ENCODE measurements around the gene CLEC11A.
A peak's percentile ranks its signal among the peaks of the same experiment; 100 is the strongest.

The CLEC11A gene

DNA sequence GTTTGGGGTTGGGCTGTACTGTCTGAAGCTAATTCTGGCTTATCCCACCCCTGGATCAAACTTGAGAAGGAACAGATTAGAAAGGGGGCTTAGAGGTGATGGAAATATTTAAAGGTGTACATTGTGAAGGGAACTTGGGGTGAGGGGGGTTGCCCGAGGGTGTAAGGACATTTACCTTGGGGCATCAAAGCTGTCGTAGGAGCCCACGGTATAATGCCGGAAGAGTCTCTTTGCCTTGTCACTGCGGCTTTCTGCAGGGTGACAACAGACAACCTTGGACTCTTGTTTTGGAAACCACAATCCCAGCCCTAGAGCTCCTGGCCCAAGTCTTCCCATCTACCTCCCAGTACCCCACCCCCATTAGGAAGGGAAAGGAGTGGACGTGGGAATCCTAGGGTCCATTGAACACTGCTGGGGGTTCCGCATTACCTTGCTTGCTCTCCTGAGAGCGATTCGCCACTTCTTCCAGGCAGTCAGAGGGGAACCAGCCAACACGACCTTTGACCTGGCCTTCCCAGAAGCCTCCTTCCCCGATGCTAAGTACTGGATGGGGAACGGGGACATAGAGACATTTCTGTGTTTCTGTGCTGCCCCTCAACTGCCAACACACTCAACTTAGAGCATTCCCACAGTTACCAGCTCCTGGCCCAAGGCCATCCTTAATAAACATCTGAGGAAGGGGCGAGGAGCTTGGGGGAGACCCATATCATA lies 25.6 kb upstream of the CLEC11A start:
- Histone ChIP-seq H3K9me3 (no peaks in the 10 kb centered on the region), H3K27me3 (ENCODE audit: low read depth) (peaks cover 37% of the 10 kb centered on the region), H3K36me3 (replicated peaks) (no peaks in the 10 kb centered on the region), H3K4me3 (no peak overlapping the region), H3K4me1 (no peaks in the 10 kb centered on the region)
- DNase-seq (ENCODE audit: low spot score in 2 of 2): no peak
- in situ Hi-C loops (cut with MboI; ENCODE audit: low sequenced_read_pairs): no loop called here

DNA sequence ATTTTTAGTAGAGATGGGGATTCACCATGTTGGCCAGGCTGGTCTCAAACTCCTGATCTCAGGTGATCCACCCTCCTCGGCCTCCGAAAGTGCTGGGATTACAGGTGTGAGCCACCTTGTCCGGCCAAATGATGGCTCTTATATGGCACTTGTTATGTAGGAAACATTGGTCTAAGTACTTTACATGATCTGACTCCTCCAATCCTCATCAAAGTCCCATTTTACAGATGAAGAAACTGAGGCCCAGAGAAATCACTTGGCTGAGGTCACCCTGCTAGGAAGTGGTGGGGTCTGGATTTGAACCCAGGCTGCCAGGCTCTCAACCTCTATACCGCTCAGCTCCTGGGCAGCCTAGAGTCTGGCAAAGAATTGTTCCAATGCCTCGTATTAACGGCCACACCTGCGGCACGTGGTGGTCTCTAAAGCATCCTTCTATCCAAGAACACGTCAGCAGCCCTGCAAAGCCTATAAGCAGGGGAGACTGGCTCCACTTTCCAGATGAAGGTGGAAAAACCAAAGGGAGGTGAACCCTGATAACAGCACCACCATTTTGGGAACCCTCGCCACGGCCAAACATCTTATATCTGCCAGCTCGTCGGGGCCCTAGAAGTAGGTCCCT lies 21.7 kb upstream of the CLEC11A start:
- no peaks in the 10 kb centered on the region for H3K36me3 ChIP-seq (replicated peaks)
- H3K4me3 ChIP-seq: no peak overlapping the region
- in situ Hi-C loops (cut with MboI; ENCODE audit: low sequenced_read_pairs): no loop called here
- no peaks in the 10 kb centered on the region for H3K4me1 ChIP-seq
- H3K27me3 ChIP-seq (ENCODE audit: low read depth): peaks cover 49% of the 10 kb centered on the region
- no peaks in the 10 kb centered on the region for H3K9me3 ChIP-seq
- no peak for DNase-seq (ENCODE audit: low spot score in 2 of 2)

DNA sequence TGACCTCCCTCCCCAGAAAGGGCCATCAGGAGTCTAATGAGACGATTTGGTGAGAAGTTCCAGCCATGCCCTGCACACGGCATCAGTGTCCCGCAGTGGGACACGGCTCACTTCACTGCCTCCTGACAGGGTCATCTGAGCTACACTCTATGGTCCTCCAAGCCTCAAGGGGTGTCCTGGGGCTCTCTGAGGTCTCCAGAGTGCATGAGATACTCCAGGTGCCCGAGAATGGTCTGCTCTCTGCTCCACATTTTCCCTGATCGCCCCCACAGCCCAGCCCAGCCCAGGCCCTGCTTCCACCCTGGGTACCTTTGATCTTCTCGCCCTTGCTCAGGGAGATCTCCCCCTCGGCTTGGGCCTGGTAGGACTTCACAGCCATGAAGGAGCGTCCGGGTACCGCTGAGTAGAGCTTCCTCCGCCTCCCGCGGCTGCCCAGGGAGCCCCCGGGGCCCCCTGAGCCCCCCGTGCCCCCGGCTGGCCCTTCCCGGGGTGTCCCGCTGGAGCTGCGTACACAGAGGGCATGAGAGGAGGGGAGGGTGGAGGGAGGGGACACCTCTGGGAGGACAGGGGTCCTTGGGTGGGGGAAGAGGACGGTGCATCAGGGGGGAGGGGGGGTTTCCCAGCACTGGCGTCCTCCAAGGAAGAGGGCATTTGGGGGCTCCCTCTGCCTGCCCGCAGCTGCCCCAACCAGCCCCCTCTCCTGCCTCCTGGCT lies 20.9 kb upstream of the CLEC11A start:
- H3K36me3 ChIP-seq (replicated peaks): no peaks in the 10 kb centered on the region
- in situ Hi-C loops (cut with MboI; ENCODE audit: low sequenced_read_pairs): no loop called here
- DNase-seq (ENCODE audit: low spot score in 2 of 2): no peak
- H3K4me1 ChIP-seq: no peaks in the 10 kb centered on the region
- H3K27me3 ChIP-seq (ENCODE audit: low read depth): peaks cover 49% of the 10 kb centered on the region
- no peak overlapping the region for H3K4me3 ChIP-seq
- H3K9me3 ChIP-seq: no peaks in the 10 kb centered on the region

DNA sequence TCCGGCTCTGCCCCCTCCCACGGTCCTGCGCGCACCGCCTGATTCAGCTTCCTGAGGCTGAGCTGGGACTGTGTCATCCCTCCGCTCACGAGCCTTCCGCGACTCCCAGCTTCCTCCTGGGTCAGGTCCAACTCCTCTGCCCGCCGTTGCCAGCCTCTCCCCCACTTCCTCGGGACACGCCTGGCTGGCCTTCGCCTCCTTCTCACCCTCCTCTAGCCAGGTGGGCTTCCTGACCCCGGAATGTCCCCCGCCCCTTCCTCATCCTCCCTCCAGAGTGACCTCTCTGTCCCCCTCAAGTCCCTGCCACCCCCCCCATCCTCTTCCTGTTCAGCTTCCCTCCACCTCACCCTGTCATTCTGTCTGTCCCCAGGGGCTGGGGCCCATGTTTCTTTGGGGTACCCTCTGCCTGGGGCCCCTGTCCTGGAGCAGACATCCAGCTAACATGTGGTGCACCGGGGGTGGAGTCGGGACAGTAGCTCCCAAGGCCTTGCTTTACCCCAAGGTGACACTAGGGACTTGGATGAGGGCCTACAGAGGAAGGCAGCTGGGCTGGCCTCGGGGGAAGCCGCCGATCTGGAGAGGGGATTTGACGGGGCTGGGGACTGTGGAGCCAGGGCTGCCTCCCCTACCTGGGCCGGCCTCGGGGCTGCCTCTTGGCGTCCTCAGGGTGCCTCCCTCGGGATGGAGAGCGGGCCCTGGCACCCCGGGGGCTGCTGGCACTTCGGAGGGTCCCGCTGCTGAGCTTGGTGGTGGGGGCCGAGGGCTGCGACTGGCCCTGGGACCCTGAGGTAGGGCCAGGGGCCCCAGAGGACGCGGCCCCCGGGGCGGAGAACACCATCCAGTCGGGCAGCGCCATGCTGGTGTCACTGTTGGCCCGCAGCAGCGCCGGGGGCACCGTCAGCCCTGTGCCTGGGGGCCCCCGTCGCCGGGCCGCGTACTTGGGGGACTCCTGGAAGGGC lies 20.0 kb upstream of the CLEC11A start:
- in situ Hi-C loops (cut with MboI; ENCODE audit: low sequenced_read_pairs): no loop called here
- Histone ChIP-seq H3K4me1 (no peaks in the 10 kb centered on the region), H3K9me3 (no peaks in the 10 kb centered on the region), H3K36me3 (replicated peaks) (no peaks in the 10 kb centered on the region), H3K4me3 (no peak overlapping the region), H3K27me3 (ENCODE audit: low read depth) (peaks cover 47% of the 10 kb centered on the region)
- DNase-seq (ENCODE audit: low spot score in 2 of 2): no peak

DNA sequence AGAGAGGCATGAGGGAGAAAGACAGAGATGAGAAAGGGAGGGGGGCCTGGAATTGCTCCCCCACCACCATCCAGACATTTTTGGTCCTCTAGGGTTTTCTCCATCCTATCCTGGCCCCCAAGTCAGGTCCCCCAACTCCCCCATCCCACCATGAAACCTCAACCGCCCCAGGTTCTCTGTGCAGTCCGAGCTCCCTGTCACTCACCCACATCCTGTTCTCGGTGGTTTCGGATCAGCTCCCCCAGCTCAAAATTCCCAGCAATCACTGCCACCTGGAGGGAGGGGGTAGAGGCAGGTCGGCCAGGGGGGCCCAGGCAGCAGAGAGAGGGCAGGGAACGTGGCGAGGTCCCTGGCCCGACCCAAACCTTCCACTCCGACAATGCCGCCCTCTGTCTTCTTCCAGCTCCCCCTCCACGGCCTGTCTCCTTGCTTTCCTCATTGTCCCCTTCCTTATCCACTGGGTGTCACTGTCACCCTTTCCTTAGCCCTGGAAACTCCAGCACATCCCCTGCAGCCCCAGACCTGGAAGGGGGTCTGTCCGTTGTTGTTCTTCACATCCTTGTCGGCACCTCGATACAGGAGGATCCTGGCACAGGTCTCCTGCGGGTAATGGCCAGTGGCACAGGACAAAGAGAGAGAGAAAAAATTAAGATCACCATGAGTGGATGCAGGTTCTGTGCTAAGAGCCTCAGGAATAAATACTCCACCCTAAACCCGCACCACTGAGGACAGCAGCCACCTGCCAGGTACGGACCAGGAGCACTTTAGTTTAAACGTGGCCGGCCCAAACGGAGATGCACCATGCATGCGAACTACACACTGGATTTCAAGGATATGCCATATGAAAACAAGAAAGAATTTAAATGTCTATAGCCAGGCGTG lies 19.0 kb upstream of the CLEC11A start:
- peak in 1 of 2 experiments; percentile 29 for DNase-seq (ENCODE audit: low spot score in 2 of 2)
- no peak overlapping the region for H3K4me3 ChIP-seq
- H3K4me1 ChIP-seq: no peaks in the 10 kb centered on the region
- H3K36me3 ChIP-seq (replicated peaks): no peaks in the 10 kb centered on the region
- H3K9me3 ChIP-seq: no peaks in the 10 kb centered on the region
- H3K27me3 ChIP-seq (ENCODE audit: low read depth): peaks cover 39% of the 10 kb centered on the region
- in situ Hi-C loops (cut with MboI; ENCODE audit: low sequenced_read_pairs): no loop called here

DNA sequence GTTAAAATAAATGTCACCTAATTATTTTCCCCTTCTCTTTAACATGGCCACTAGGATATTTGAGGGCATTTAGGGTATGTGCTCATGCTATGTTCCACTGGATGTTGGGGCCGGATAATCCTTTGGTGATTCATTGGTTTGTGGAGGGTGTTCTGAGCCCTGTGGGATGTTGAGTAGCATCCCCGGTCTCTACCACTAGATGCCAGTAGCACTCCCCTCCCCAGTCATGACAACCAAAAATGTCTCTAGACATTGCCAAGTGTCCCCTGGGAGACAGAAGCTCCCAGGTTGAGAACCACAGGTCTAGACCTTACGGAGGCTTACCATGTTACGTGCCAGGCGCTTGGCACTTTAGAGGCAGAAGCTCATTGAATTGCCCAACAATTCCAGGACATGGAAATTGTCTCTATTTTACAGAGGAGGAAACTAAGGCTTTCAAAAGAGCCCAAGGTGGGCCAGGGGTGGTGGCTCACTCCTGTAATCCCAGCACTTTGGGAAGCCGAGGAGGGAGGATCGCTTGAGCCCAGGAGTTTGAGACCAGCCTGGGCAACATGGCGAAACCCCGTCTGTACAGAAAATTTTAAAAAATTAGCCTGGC lies 17.6 kb upstream of the CLEC11A start:
- Histone ChIP-seq H3K36me3 (replicated peaks) (no peaks in the 10 kb centered on the region), H3K4me1 (no peaks in the 10 kb centered on the region), H3K9me3 (no peaks in the 10 kb centered on the region), H3K27me3 (ENCODE audit: low read depth) (peaks cover 36% of the 10 kb centered on the region), H3K4me3 (no peak overlapping the region)
- DNase-seq (ENCODE audit: low spot score in 2 of 2): peak; percentile 50 to 70
- in situ Hi-C loops (cut with MboI; ENCODE audit: low sequenced_read_pairs): no loop called here

DNA sequence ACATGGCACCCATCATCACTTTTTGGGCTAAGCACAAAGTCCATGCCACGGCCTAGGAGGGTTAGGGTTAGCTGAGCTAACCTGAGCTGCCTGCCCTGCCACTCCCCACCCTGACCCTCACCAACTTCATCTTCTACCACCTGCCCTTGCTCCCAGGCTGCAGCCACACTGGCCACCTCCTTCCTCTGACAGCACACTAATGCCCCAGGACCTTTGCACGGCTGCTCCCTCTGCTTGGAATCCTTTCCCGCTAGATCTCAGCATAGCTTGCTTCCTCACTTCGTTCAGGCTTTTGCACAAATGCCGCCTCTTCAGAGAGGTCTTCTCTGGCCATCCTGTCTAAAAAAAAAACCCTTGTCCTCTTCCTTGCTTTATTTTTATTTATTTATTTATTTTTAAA lies 16.8 kb upstream of the CLEC11A start:
- no peaks in the 10 kb centered on the region for H3K9me3 ChIP-seq
- no peaks in the 10 kb centered on the region for H3K4me1 ChIP-seq
- no peak for DNase-seq (ENCODE audit: low spot score in 2 of 2)
- in situ Hi-C loops (cut with MboI; ENCODE audit: low sequenced_read_pairs): no loop called here
- H3K4me3 ChIP-seq: no peak overlapping the region
- peaks cover 32% of the 10 kb centered on the region for H3K27me3 ChIP-seq (ENCODE audit: low read depth)
- no peaks in the 10 kb centered on the region for H3K36me3 ChIP-seq (replicated peaks)

DNA sequence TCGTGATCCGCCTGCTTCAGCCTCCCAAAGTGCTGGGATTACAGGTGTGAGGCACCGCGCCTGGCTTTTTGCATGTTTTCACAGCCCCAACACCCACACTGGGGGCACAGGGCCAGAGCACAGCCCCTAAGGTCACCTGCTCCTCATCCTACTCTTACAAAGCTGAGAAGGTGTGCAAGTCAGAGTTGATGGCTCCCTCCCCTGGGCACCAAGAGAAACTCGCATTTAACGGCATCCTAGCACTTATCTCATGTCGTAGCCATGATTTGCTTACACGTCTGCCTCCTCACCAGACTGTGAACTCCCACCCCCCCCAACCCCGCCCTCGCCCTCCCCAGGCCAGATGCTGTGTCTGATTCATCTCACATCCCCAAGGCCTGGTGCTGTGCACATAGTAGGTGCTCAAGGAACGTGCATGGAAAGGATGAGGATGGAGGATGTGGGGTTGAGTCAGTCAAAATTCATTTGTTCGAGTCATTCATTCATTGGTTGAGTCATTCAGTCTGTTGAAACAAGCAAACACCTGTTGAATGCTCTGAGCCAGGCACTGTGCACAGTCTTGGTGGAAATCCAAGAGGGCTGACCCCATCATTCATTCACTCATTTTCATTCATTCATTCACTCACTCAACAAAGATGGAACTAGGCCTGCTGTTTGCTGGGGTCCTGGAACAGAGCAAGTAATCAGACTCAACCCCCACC lies 14.8 kb upstream of the CLEC11A start:
- no peaks in the 10 kb centered on the region for H3K9me3 ChIP-seq
- H3K4me3 ChIP-seq: no peak overlapping the region
- H3K27me3 ChIP-seq (ENCODE audit: low read depth): peaks cover 20% of the 10 kb centered on the region
- no peaks in the 10 kb centered on the region for H3K4me1 ChIP-seq
- no peaks in the 10 kb centered on the region for H3K36me3 ChIP-seq (replicated peaks)
- DNase-seq (ENCODE audit: low spot score in 2 of 2): no peak
- in situ Hi-C loops (cut with MboI; ENCODE audit: low sequenced_read_pairs): no loop called here

DNA sequence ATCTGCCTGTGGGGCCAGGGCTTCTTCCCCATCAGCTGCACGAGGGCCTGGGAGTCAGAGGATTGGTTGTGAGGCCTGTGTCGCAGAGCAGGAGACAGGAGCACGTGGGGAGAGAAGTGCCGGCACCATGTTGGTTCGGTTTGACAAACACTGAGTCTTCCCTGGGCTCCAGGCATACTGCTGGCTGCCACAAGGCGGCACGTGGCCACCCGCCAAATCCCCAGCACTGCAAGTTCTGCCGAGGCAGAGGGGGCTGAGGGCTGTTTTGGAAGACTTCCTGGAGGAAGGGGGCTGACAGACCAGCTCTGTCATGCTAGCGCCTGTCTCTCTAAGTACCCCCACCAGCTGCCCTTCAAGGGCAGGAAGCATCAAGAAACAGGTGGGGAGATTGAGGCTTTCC lies 13.1 kb upstream of the CLEC11A start:
- Histone ChIP-seq H3K36me3 (replicated peaks) (no peaks in the 10 kb centered on the region), H3K4me3 (no peak overlapping the region), H3K4me1 (no peaks in the 10 kb centered on the region), H3K27me3 (ENCODE audit: low read depth) (peaks cover 2% of the 10 kb centered on the region; the same call in 1 of the 2 replicates), H3K9me3 (no peaks in the 10 kb centered on the region)
- in situ Hi-C loops (cut with MboI; ENCODE audit: low sequenced_read_pairs): no loop called here
- DNase-seq (ENCODE audit: low spot score in 2 of 2): no peak

DNA sequence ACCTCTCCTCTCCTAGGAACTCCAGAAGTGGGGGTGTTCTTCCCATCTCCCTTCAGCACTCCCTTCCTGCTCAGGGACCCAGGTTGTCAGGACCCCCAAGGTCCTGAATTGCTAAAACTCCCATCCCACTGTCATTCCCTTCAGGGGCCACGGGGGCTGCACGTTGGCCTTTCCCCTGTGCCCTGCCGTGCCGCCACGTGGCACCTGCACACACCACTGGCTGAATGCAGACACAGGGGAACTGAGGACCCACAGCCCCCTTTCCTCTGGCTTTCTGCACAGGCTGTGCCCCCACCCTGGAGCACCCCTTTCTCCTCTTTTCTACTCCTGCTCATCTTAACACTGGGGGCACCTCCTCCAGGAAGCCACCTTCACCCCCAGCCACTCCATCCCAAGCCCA lies 12.6 kb upstream of the CLEC11A start:
- in situ Hi-C loops (cut with MboI; ENCODE audit: low sequenced_read_pairs): no loop called here
- no peaks in the 10 kb centered on the region for H3K36me3 ChIP-seq (replicated peaks)
- no peaks in the 10 kb centered on the region for H3K4me1 ChIP-seq

DNA sequence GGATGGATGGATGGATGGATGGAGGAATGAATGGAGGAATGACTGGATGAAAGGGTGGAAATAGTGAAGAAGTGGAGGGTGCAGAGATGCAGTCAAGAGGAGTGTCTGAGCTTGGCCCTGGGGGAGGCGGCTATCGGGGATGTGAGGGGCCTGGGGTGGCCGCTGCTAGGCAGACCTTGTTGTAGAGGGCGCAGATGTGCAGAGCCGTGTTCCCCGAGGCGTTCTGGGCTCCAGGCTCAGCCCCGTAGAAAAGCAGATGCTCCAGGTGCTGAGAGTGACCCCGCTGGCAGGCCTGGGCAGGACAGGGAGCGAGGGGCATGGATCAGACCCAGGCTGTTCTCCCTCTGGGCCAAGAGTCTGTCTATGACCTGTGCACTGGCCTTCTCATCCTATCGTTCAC lies 12.0 kb upstream of the CLEC11A start:
- Histone ChIP-seq H3K4me1 (no peaks in the 10 kb centered on the region), H3K36me3 (replicated peaks) (no peaks in the 10 kb centered on the region), H3K27me3 (ENCODE audit: low read depth) (no peaks in the 10 kb centered on the region), H3K4me3 (no peak overlapping the region), H3K9me3 (no peaks in the 10 kb centered on the region)
- DNase-seq (ENCODE audit: low spot score in 2 of 2): no peak
- in situ Hi-C loops (cut with MboI; ENCODE audit: low sequenced_read_pairs): no loop called here

More for the DNA sequence above, 12.6 kb upstream of the CLEC11A start:
- no peak for DNase-seq (ENCODE audit: low spot score in 2 of 2)
- Histone ChIP-seq H3K27me3 (ENCODE audit: low read depth) (no peaks in the 10 kb centered on the region), H3K9me3 (no peaks in the 10 kb centered on the region), H3K4me3 (no peak overlapping the region)

DNA sequence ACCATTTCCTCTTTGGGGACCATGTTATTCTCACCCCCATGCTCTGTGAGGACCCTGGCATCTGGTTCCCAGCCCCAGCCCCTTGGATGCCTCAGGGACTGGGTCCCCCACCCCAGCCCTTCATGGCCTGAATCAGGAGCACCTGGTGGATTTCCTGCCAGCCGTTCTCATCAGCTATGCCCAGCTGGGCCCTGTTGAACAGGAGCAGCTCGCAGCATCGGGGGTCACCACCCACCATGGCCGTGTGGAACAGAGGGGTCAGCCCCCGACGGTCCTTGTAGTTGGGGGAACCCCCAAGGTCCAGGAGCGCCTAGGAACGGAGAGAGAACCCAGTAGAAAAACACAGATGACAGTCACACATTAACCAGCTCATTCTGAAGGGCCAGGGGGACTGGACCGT lies 11.4 kb upstream of the CLEC11A start:
- no peaks in the 10 kb centered on the region for H3K27me3 ChIP-seq (ENCODE audit: low read depth)
- H3K4me1 ChIP-seq: no peaks in the 10 kb centered on the region
- no peak for DNase-seq (ENCODE audit: low spot score in 2 of 2)
- in situ Hi-C loops (cut with MboI; ENCODE audit: low sequenced_read_pairs): no loop called here
- no peaks in the 10 kb centered on the region for H3K36me3 ChIP-seq (replicated peaks)
- no peak overlapping the region for H3K4me3 ChIP-seq
- no peaks in the 10 kb centered on the region for H3K9me3 ChIP-seq
